Measurements from ENCODE around the gene ADGRD1.

DNA sequence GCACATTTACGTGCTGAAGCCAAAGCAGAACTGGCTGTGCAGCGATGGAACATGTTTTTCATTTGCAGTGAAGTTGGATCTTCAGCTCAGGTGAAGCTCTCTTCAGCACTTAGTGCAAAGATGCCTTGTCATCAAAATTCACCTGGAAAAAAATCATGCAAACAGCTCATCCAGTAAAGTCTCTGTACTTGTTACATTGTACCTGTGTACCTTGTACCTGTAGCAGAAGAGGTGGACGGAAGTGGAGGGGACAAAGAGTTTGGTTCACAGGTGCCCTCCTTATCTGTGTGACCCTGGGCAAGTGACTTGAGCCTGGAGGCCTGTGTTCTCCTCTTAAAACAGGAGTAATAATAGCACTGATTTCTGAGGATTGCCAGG lies 54.0 kb downstream of the ADGRD1 start:
- TF ChIP-seq POLR2AphosphoS5 (IDR thresholded peaks at IDR 0.05; ENCODE audit: borderline replicate concordance, low read depth, low read length) (no peak), EZH2 (IDR thresholded peaks at IDR 0.05) (no peak)

Data from SK-N-MC (cell line).